GM06990 (cell line): ENCODE data around the gene CCL15.

Experiments
- DNase-seq: peaks from one replicate; pipeline ENCODE4 v3.0.0-alpha.2; 2011; ENCODE audit not compliant: insufficient read length; ENCODE audit errors: extremely low read depth
- H3K27me3 ChIP-seq: replicated peaks from 2 replicates; pipeline ENCODE4 v1.6.0; 2011; ENCODE audit warnings: low read length; ENCODE audit not compliant: control insufficient read depth, insufficient read depth
- H3K36me3 ChIP-seq: 2 replicates; pipeline ENCODE4 v1.5.1; 2011; ENCODE audit warnings: low read length; ENCODE audit not compliant: control insufficient read depth, insufficient read depth
- H3K4me3 ChIP-seq: replicated peaks from 2 replicates; pipeline ENCODE4 v1.5.1; 2011; ENCODE audit warnings: low read depth, mild to moderate bottlenecking, control low read depth, low read length
- CTCF ChIP-seq: IDR thresholded peaks from 2 replicates; pipeline ENCODE4 v1.5.1; 2011; ENCODE audit warnings: low read length, control low read depth, mild to moderate bottlenecking, inconsistent platforms; ENCODE audit not compliant: insufficient read depth, poor library complexity, severe bottlenecking

CCL15 gene

GRCh38 chr17:36001110-36001771 lies at the start of gene CCL15:
CCL15 (minus strand) TSS chr17:36001553; CDS start chr17:36001492, 61 bp downstream.
- H3K36me3 ChIP-seq: no peaks in the 10 kb centered on the region
- no peaks in the 10 kb centered on the region for H3K27me3 ChIP-seq
- DNase-seq: no peak
- H3K4me3 ChIP-seq: no peak within 1 kb of the TSS
- no peak for TF ChIP-seq CTCF

GRCh38 chr17:36049643-36050042 lies 48.3 kb upstream of the CCL15 start:
- H3K4me3 ChIP-seq: no peak overlapping the region
- no peak for TF ChIP-seq CTCF
- no peak for DNase-seq
- H3K36me3 ChIP-seq: no peaks in the 10 kb centered on the region
- no peaks in the 10 kb centered on the region for H3K27me3 ChIP-seq

GRCh38 chr17:36048066-36048465 lies 46.7 kb upstream of the CCL15 start:
- Histone ChIP-seq H3K36me3 (no peaks in the 10 kb centered on the region), H3K4me3 (no peak overlapping the region), H3K27me3 (no peaks in the 10 kb centered on the region)
- no peak for DNase-seq
- no peak for TF ChIP-seq CTCF

- Histone ChIP-seq H3K4me3 (no peak overlapping the region), H3K27me3 (no peaks in the 10 kb centered on the region), H3K36me3 (no peaks in the 10 kb centered on the region)
- no peak for DNase-seq
- TF ChIP-seq CTCF: no peak
These were observed 34.9 kb upstream of the CCL15 start for GRCh38 chr17:36036235-36036634.

GRCh38 chr17:36034127-36034526 lies 32.8 kb upstream of the CCL15 start:
- Histone ChIP-seq H3K4me3 (no peak overlapping the region), H3K36me3 (no peaks in the 10 kb centered on the region), H3K27me3 (no peaks in the 10 kb centered on the region)
- peak; percentile 47 for DNase-seq
- TF ChIP-seq CTCF: no peak

GRCh38 chr17:36030956-36031355 lies 29.6 kb upstream of the CCL15 start:
- DNase-seq: no peak
- Histone ChIP-seq H3K36me3 (no peaks in the 10 kb centered on the region), H3K4me3 (no peak overlapping the region), H3K27me3 (no peaks in the 10 kb centered on the region; the same call in 1 of the 2 replicates)
- no peak for TF ChIP-seq CTCF
